HG02678 (cell line): ENCODE measurements around the gene NMNAT3.

Source experiments
- ATAC-seq: cut with Tn5 transposase; IDR thresholded peaks from one replicate; pipeline ENCODE4 v1.9.1; 2021; ENCODE audit warnings: mild to moderate bottlenecking, moderate library complexity; ENCODE audit not compliant: unreplicated experiment

NMNAT3 gene

GRCh38 chr3:139676108-139676507 is 1.7 kb downstream of the NMNAT3 start:
- no peak for ATAC-seq

- ATAC-seq: no peak
These were observed 2.4 kb downstream of the NMNAT3 start for GRCh38 chr3:139675327-139675726.

- no peak for ATAC-seq
These were observed 3.1 kb downstream of the NMNAT3 start for GRCh38 chr3:139674571-139675260.

- no peak for ATAC-seq
These were observed 4.9 kb downstream of the NMNAT3 start for GRCh38 chr3:139672884-139673283.

GRCh38 chr3:139671863-139672646 is 5.7 kb downstream of the NMNAT3 start:
- no peak for ATAC-seq

- no peak for ATAC-seq
These were observed 6.7 kb downstream of the NMNAT3 start for GRCh38 chr3:139671107-139671506.

GRCh38 chr3:139670196-139670595 is 7.6 kb downstream of the NMNAT3 start:
- no peak for ATAC-seq

GRCh38 chr3:139668332-139668731 is 9.4 kb downstream of the NMNAT3 start:
- no peak for ATAC-seq

GRCh38 chr3:139664958-139665357 is 12.8 kb downstream of the NMNAT3 start:
- ATAC-seq: no peak

- ATAC-seq: no peak
These were observed 17.5 kb downstream of the NMNAT3 start for GRCh38 chr3:139660269-139660668.

- ATAC-seq: no peak
These were observed 18.3 kb downstream of the NMNAT3 start for GRCh38 chr3:139659511-139659910.

- ATAC-seq: no peak
These were observed 19.8 kb downstream of the NMNAT3 start for GRCh38 chr3:139657936-139658335.

- no peak for ATAC-seq
These were observed 20.3 kb downstream of the NMNAT3 start for GRCh38 chr3:139657434-139657833.

- ATAC-seq: no peak
These were observed 21.7 kb downstream of the NMNAT3 start for GRCh38 chr3:139655909-139656595.

GRCh38 chr3:139654637-139655365 is 23.0 kb downstream of the NMNAT3 start:
- no peak for ATAC-seq

GRCh38 chr3:139653582-139653981 is 24.2 kb downstream of the NMNAT3 start:
- ATAC-seq: no peak

- no peak for ATAC-seq
These were observed 25.2 kb downstream of the NMNAT3 start for GRCh38 chr3:139652561-139652960.

GRCh38 chr3:139647866-139648435 is 29.8 kb downstream of the NMNAT3 start:
- no peak for ATAC-seq

- ATAC-seq: no peak
These were observed 31.3 kb downstream of the NMNAT3 start for GRCh38 chr3:139646512-139646911.

- no peak for ATAC-seq
These were observed 34.8 kb downstream of the NMNAT3 start for GRCh38 chr3:139642996-139643395.

- no peak for ATAC-seq
These were observed 37.3 kb downstream of the NMNAT3 start for GRCh38 chr3:139640456-139640855.
